Tibial nerve (tissue), 3 donors: Measurements from ENCODE around the gene KRTAP5-11.

Experiments
- CTCF ChIP-seq, 5 experiments: fragments of 200-600 bp in 3 of 5; fragments of 450-650 bp in 2 of 5; sonication (generic) in 3 of 5; IDR thresholded peaks; one replicate each; pipeline ENCODE4 v1.5.1; 2016 to 2019; ENCODE audit warnings: antibody characterized with exemption in 5 of 5, mild to moderate bottlenecking in 3 of 5, moderate library complexity in 2 of 5
- POLR2A ChIP-seq, 2 donors: fragments of 450-650 bp; IDR thresholded peaks; one replicate each; pipeline ENCODE4 v1.6.1; 2017; ENCODE audit warnings: antibody characterized with exemption in 2 of 2, mild to moderate bottlenecking in 2 of 2, moderate library complexity in 2 of 2

- TF ChIP-seq CTCF (IDR thresholded peaks at IDR 0.05) (no peak), POLR2A (IDR thresholded peaks at IDR 0.05) (no peak)
These were observed 25.4 kb downstream of the KRTAP5-11 start for GRCh38 chr11:71557257-71557656.
